GM18526 (cell line): ENCODE results near the gene OR2T5.
"Not testable (repeated sequence)": the region's sequence is repeated elsewhere in the genome, so short reads cannot be mapped to it uniquely, and the experiment has no call there.

ENCODE experiments used
- POLR2A ChIP-seq: IDR thresholded peaks from 3 replicates; pipeline ENCODE4 v1.6.1; 2011; ENCODE audit not compliant: insufficient read length; ENCODE audit errors: extremely low read depth

The OR2T5 gene

GRCh38 chr1:248488289-248488688, at the start of gene OR2T5:
OR2T5 (plus strand) TSS chr1:248488589; CDS start chr1:248488589, 0 bp downstream.
- not testable (repeated sequence) for TF ChIP-seq POLR2A

- TF ChIP-seq POLR2A, result not testable (repeated sequence)
Measured at GRCh38 chr1:248445399-248445798, 43.0 kb upstream of the OR2T5 start, which contains the start of gene OR2T2. OR2T2 (plus strand) TSS chr1:248445637; CDS start chr1:248452798, 7,161 bp downstream.

- TF ChIP-seq POLR2A, result no peak
Measured at GRCh38 chr1:248471154-248471553, 17.2 kb upstream of the OR2T5 start.

- TF ChIP-seq POLR2A, result not testable (repeated sequence)
Measured at GRCh38 chr1:248473051-248473450, 15.3 kb upstream of the OR2T5 start, which contains the start of gene OR2T3. OR2T3 (plus strand) TSS chr1:248473351; CDS start chr1:248473351, 0 bp downstream.

DNA sequence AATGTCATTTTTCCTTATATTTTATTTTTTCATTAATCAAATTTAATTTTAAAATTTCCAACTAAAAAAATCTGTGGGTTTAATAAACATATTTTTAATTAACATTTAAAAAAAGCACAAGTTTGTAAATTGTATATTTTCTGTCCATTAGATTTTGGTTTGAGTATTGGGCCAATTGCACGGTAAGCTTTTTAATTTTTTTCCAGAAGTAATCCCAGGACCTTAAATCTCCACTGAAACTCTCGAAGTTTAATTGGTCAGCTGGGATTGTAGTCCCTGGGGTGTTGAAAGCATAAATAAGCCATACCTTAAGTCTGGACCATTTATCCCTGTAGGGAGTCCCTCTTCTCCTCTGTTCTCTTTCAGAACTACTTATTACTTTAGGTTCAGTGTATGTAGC, 19.4 kb downstream of the OR2T5 start, which contains the start of gene OR2G6:
Gene OR2G6, plus strand, starts transcription at position 301 of the 400 bp plus-strand sequence. CDS start 13,574 bp downstream, outside the sequence.
- TF ChIP-seq POLR2A, result not testable (repeated sequence)

GRCh38 chr1:248521856-248522255, 33.5 kb downstream of the OR2T5 start:
- TF ChIP-seq POLR2A, result no peak
